ENCODE measurements around the gene HOXA13. TPM values are rescaled to one million over a fixed set of nuclear protein-coding genes. Genes with fewer than 3 reads are reported as not detected.

Gene HOXA13
- total and polyA plus RNA-seq, 2 experiments from 2014 or later = not detected

DNA sequence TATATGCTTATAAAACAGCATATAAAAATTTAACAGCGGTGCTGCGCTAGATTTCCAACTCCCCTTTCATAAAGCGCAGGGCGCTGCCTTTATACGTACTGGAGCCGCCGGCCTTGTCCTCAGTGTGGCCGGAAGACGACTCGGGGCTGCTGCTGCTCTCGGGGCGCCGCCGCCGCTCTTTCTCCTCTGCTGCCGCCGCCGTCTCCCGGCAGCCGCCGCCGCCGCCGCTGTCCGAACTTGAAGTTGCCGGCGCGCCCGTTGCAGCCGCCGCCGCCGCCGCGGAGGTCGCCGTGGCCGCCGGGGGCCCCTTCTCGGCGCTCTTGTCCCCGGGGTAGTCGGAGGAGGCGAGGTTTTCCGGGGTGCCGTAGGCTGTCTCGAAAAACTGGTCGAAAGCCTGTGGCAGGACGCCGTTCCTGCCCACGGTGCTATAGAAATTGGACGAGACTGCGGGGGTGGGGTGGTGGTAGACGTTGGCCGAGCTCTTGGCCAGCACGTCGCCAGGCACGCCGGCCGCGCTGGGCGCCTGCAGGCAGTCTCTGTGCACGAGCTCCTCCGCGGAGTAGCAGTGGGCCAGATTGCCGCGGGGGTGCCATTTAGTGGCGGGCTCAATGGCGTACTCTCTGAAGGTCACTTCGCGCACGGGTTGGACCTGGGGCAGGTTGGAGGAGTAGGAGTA, 15.4 kb downstream of the HOXA13 start:
- peaks cover 7% of the 10 kb centered on the region; the same call in 2 of the 3 replicates for H3K9me3 Mint-ChIP-seq
- Histone ChIP-seq H3K4me1 (ENCODE audit: insufficient read depth) (peaks cover 69% of the 10 kb centered on the region), H3K27me3 (ENCODE audit: insufficient read depth) (peaks cover 100% of the 10 kb centered on the region), H4K20me1 (replicated peaks; ENCODE audit: insufficient read depth) (peaks cover 53% of the 10 kb centered on the region), H3K4me2 (peak overlapping the region; percentile 72), H3K4me3 (peak overlapping the region; percentile 44; the same call in 1 of the 2 replicates), H3K9me2 (ENCODE audit: insufficient read depth) (no peaks in the 10 kb centered on the region), H3K27ac (ENCODE audit: low read depth) (no peak overlapping the region), H3F3A (replicated peaks; ENCODE audit: low read depth) (peaks cover 57% of the 10 kb centered on the region), H3K79me2 (replicated peaks; ENCODE audit: insufficient read depth) (no peaks in the 10 kb centered on the region), H2AFZ (no peak overlapping the region), H3K36me3 (ENCODE audit: insufficient read depth) (no peaks in the 10 kb centered on the region)
- no peaks in the 10 kb centered on the region for H3K36me3 Mint-ChIP-seq (ENCODE audit: low read depth)
- TF ChIP-seq ZNF331 (CRISPR knock-in tag; IDR thresholded peaks at IDR 0.05; ENCODE audit: low read depth) (no peak), JUNB (IDR thresholded peaks at IDR 0.05; ENCODE audit: unreplicated experiment) (no peak), EZH2phosphoT487 (IDR thresholded peaks at IDR 0.05; ENCODE audit: unreplicated experiment) (peak; percentile 70), NANOG (IDR thresholded peaks at IDR 0.05; ENCODE audit: borderline replicate concordance) (no peak), STAT1 (IDR thresholded peaks at IDR 0.05; ENCODE audit: unreplicated experiment) (no peak), POLR2AphosphoS5 (IDR thresholded peaks at IDR 0.05; ENCODE audit: low read depth) (no peak), CREB1 (CRISPR knock-in tag; IDR thresholded peaks at IDR 0.05; ENCODE audit: low read depth) (peak; percentile 56; the same call in 1 of the 2 replicates), EZH2 (IDR thresholded peaks at IDR 0.05; ENCODE audit: low read depth, unreplicated experiment) (peak; percentile 66)
- TF ChIP-seq, protein P1, sequence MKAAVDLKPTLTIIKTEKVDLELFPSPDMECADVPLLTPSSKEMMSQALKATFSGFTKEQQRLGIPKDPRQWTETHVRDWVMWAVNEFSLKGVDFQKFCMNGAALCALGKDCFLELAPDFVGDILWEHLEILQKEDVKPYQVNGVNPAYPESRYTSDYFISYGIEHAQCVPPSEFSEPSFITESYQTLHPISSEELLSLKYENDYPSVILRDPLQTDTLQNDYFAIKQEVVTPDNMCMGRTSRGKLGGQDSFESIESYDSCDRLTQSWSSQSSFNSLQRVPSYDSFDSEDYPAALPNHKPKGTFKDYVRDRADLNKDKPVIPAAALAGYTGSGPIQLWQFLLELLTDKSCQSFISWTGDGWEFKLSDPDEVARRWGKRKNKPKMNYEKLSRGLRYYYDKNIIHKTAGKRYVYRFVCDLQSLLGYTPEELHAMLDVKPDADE (IDR thresholded peaks at IDR 0.05) = no peak
- TF ChIP-seq, protein P2, sequence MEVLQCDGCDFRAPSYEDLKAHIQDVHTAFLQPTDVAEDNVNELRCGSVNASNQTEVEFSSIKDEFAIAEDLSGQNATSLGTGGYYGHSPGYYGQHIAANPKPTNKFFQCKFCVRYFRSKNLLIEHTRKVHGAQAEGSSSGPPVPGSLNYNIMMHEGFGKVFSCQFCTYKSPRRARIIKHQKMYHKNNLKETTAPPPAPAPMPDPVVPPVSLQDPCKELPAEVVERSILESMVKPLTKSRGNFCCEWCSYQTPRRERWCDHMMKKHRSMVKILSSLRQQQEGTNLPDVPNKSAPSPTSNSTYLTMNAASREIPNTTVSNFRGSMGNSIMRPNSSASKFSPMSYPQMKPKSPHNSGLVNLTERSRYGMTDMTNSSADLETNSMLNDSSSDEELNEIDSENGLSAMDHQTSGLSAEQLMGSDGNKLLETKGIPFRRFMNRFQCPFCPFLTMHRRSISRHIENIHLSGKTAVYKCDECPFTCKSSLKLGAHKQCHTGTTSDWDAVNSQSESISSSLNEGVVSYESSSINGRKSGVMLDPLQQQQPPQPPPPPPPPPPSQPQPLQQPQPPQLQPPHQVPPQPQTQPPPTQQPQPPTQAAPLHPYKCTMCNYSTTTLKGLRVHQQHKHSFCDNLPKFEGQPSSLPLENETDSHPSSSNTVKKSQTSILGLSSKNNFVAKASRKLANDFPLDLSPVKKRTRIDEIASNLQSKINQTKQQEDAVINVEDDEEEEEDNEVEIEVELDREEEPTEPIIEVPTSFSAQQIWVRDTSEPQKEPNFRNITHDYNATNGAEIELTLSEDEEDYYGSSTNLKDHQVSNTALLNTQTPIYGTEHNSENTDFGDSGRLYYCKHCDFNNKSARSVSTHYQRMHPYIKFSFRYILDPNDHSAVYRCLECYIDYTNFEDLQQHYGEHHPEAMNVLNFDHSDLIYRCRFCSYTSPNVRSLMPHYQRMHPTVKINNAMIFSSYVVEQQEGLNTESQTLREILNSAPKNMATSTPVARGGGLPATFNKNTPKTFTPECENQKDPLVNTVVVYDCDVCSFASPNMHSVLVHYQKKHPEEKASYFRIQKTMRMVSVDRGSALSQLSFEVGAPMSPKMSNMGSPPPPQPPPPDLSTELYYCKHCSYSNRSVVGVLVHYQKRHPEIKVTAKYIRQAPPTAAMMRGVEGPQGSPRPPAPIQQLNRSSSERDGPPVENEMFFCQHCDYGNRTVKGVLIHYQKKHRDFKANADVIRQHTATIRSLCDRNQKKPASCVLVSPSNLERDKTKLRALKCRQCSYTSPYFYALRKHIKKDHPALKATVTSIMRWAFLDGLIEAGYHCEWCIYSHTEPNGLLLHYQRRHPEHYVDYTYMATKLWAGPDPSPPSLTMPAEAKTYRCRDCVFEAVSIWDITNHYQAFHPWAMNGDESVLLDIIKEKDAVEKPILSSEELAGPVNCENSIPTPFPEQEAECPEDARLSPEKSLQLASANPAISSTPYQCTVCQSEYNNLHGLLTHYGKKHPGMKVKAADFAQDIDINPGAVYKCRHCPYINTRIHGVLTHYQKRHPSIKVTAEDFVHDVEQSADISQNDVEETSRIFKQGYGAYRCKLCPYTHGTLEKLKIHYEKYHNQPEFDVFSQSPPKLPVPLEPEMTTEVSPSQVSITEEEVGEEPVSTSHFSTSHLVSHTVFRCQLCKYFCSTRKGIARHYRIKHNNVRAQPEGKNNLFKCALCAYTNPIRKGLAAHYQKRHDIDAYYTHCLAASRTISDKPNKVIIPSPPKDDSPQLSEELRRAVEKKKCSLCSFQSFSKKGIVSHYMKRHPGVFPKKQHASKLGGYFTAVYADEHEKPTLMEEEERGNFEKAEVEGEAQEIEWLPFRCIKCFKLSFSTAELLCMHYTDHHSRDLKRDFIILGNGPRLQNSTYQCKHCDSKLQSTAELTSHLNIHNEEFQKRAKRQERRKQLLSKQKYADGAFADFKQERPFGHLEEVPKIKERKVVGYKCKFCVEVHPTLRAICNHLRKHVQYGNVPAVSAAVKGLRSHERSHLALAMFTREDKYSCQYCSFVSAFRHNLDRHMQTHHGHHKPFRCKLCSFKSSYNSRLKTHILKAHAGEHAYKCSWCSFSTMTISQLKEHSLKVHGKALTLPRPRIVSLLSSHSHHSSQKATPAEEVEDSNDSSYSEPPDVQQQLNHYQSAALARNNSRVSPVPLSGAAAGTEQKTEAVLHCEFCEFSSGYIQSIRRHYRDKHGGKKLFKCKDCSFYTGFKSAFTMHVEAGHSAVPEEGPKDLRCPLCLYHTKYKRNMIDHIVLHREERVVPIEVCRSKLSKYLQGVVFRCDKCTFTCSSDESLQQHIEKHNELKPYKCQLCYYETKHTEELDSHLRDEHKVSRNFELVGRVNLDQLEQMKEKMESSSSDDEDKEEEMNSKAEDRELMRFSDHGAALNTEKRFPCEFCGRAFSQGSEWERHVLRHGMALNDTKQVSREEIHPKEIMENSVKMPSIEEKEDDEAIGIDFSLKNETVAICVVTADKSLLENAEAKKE (CRISPR knock-in tag; IDR thresholded peaks at IDR 0.05) = no peak
- peaks cover 100% of the 10 kb centered on the region for H3K27me3 Mint-ChIP-seq (ENCODE audit: insufficient read depth, low read depth, poor library complexity)
- H3K4me1 Mint-ChIP-seq = peaks cover 41% of the 10 kb centered on the region
- H3K4me3 Mint-ChIP-seq = peak overlapping the region; percentile 32; the same call in 2 of the 3 replicates
- no peak overlapping the region for H3K27ac Mint-ChIP-seq
- peak; percentile 76 for DNase-seq (ENCODE audit: low spot score)
- ATAC-seq = no peak

Data from GM23338 (cell line).